Kidney capillary endothelial cell (primary cell): ENCODE measurements around the gene PARD6G.
A peak's percentile ranks its signal among the peaks of the same experiment; 100 is the strongest.
"Not testable (repeated sequence)": the region's sequence is repeated elsewhere in the genome, so short reads cannot be mapped to it uniquely, and the experiment has no call there.

Experiments used
- DNase-seq: peaks from one replicate; pipeline ENCODE4 v3.0.0-alpha.2; 2018; ENCODE audit warnings: low spot score

The PARD6G gene

GRCh38 chr18:80247393-80247841 lies at the start of gene PARD6G:
Gene PARD6G, minus strand, starts transcription at chr18:80247514. Its CDS starts 166 bp downstream, at chr18:80247348.
- peak; percentile 32 for DNase-seq

GRCh38 chr18:80262241-80263033 lies 15.1 kb upstream of the PARD6G start:
- not testable (repeated sequence) for DNase-seq

- DNase-seq: no peak
These were observed 12.3 kb upstream of the PARD6G start for GRCh38 chr18:80259610-80260009.

GRCh38 chr18:80258640-80259039 lies 11.3 kb upstream of the PARD6G start:
- no peak for DNase-seq

- DNase-seq: peak; percentile 47
These were observed 10.5 kb upstream of the PARD6G start for GRCh38 chr18:80257579-80258543.

- no peak for DNase-seq
These were observed 7.7 kb upstream of the PARD6G start for GRCh38 chr18:80254971-80255500.

GRCh38 chr18:80253871-80254492 lies 6.7 kb upstream of the PARD6G start:
- DNase-seq: no peak

- no peak for DNase-seq
These were observed 5.9 kb upstream of the PARD6G start for GRCh38 chr18:80253236-80253635.

GRCh38 chr18:80252136-80252535 lies 4.8 kb upstream of the PARD6G start:
- no peak for DNase-seq

- DNase-seq: no peak
These were observed 4.4 kb upstream of the PARD6G start for GRCh38 chr18:80251700-80252099.

GRCh38 chr18:80250740-80251364 lies 3.5 kb upstream of the PARD6G start:
- no peak for DNase-seq

GRCh38 chr18:80249217-80250093 lies 2.1 kb upstream of the PARD6G start:
- no peak for DNase-seq

GRCh38 chr18:80246445-80247392 lies 595 bp downstream of the PARD6G start:
- DNase-seq: no peak

- no peak for DNase-seq
These were observed 1.4 kb downstream of the PARD6G start for GRCh38 chr18:80245781-80246444.

- no peak for DNase-seq
These were observed 2.2 kb downstream of the PARD6G start for GRCh38 chr18:80244956-80245730.

- no peak for DNase-seq
These were observed 3.1 kb downstream of the PARD6G start for GRCh38 chr18:80244167-80244566.

- DNase-seq: no peak
These were observed 4.1 kb downstream of the PARD6G start for GRCh38 chr18:80243204-80243603.
